HFF-Myc (cell line): ENCODE data around the gene KIF1A.

Experiments
- DNase-seq: peaks from one replicate; pipeline ENCODE4 v3.0.0-alpha.2; 2011; ENCODE audit warnings: low read depth; ENCODE audit errors: extremely low read depth
- H3K4me3 ChIP-seq: replicated peaks from 2 replicates; pipeline ENCODE4 v1.5.1; 2011; ENCODE audit warnings: low read depth, mild to moderate bottlenecking, control low read depth, low read length
- TF ChIP-seq, protein P1 (sequence below): IDR thresholded peaks from 2 replicates; pipeline ENCODE4 v1.5.1; 2012; ENCODE audit warnings: mild to moderate bottlenecking, low read depth, low read length, control low read depth; ENCODE audit errors: missing control alignments

The KIF1A gene

DNA sequence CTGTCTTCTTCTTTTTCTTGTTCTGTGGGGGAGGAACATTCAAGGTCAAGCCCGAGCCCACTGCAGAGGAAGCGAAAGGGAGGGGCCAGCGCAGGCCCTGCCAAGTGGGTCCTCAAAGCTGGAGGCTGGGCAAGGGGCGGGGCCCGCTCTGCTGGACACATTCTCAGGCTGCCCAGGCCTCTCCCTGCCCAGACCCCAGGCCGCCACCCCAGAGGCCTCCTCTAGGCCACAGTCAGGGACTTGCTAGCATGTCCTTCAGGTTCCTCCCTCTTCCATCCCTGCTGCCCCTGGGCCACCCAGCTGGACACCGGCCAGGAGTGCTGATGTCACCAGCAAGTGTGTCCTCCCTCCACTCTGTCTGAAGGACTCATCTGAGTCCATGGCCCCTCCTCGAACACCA lies 44.1 kb downstream of the KIF1A start:
- H3K4me3 ChIP-seq: no peak overlapping the region
- TF ChIP-seq, protein P1, sequence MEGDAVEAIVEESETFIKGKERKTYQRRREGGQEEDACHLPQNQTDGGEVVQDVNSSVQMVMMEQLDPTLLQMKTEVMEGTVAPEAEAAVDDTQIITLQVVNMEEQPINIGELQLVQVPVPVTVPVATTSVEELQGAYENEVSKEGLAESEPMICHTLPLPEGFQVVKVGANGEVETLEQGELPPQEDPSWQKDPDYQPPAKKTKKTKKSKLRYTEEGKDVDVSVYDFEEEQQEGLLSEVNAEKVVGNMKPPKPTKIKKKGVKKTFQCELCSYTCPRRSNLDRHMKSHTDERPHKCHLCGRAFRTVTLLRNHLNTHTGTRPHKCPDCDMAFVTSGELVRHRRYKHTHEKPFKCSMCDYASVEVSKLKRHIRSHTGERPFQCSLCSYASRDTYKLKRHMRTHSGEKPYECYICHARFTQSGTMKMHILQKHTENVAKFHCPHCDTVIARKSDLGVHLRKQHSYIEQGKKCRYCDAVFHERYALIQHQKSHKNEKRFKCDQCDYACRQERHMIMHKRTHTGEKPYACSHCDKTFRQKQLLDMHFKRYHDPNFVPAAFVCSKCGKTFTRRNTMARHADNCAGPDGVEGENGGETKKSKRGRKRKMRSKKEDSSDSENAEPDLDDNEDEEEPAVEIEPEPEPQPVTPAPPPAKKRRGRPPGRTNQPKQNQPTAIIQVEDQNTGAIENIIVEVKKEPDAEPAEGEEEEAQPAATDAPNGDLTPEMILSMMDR: no peak
- DNase-seq: no peak

GRCh38 chr2:240774856-240775255 lies 45.2 kb downstream of the KIF1A start:
- H3K4me3 ChIP-seq: no peak overlapping the region
- TF ChIP-seq, protein P1: no peak
- DNase-seq: no peak

- TF ChIP-seq, protein P1: no peak
- no peak for DNase-seq
- H3K4me3 ChIP-seq: no peak overlapping the region
These were observed 50.9 kb downstream of the KIF1A start for GRCh38 chr2:240769096-240769495.

GRCh38 chr2:240768216-240768615 lies 51.8 kb downstream of the KIF1A start:
- TF ChIP-seq, protein P1: no peak
- DNase-seq: no peak
- H3K4me3 ChIP-seq: no peak overlapping the region

- no peak for DNase-seq
- H3K4me3 ChIP-seq: no peak overlapping the region
- TF ChIP-seq, protein P1: no peak
These were observed 52.7 kb downstream of the KIF1A start for GRCh38 chr2:240767341-240767740.

GRCh38 chr2:240766072-240766471 lies 53.9 kb downstream of the KIF1A start:
- TF ChIP-seq, protein P1: no peak
- no peak overlapping the region for H3K4me3 ChIP-seq
- DNase-seq: no peak

DNA sequence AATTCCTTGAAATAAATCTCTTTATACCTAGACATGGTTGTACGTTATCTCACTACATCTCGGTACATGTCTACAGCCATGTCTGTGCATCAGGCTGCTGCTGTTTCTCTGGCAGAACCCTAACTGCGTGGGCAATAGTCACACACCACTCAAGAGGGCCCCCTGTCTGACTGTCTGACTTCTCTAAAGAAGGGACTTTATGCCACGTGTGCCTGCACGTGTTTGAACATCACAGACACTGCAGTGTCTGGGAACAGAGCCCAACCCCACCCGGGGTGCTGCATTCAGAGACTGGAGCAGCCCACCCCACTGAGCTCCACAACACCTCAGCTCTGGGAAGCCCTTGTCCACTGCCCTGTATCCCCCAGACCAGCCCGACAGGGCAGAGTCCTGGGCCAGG lies 55.0 kb downstream of the KIF1A start:
- TF ChIP-seq, protein P1: no peak
- DNase-seq: no peak

More for the DNA sequence above, 55.0 kb downstream of the KIF1A start:
- H3K4me3 ChIP-seq: no peak overlapping the region
